IPS-18a (cell line): ENCODE results near the gene CARD19.

Source experiments
- H3K27ac ChIP-seq: one replicate; pipeline ENCODE4 v1.5.1; 2013; ENCODE audit warnings: low read length
- H3K27me3 ChIP-seq: one replicate; pipeline ENCODE4 v1.6.1; 2013; ENCODE audit warnings: mild to moderate bottlenecking, low read length; ENCODE audit not compliant: control insufficient read depth, insufficient read depth
- H3K36me3 ChIP-seq: one replicate; pipeline ENCODE4 v1.6.1; 2013; ENCODE audit warnings: low read depth, low read length; ENCODE audit not compliant: control insufficient read depth
- H3K4me1 ChIP-seq: one replicate; pipeline ENCODE4 v1.6.1; 2013; ENCODE audit warnings: low read depth, low read length; ENCODE audit not compliant: control insufficient read depth
- H3K4me3 ChIP-seq: one replicate; pipeline ENCODE4 v1.5.1; 2013; ENCODE audit warnings: low read length
- H3K9ac ChIP-seq: one replicate; pipeline ENCODE4 v1.6.1; 2013; ENCODE audit warnings: mild to moderate bottlenecking, low read length, moderate library complexity
- H3K9me3 ChIP-seq: one replicate; pipeline ENCODE4 v1.6.1; 2013; ENCODE audit warnings: low read depth, low read length; ENCODE audit not compliant: control insufficient read depth

The CARD19 gene

GRCh38 chr9:93066978-93067603 is 28.9 kb upstream of the CARD19 start:
- Histone ChIP-seq H3K36me3 (no peaks in the 10 kb centered on the region), H3K4me1 (no peaks in the 10 kb centered on the region), H3K9ac (no peak overlapping the region), H3K9me3 (no peaks in the 10 kb centered on the region), H3K27ac (no peak overlapping the region), H3K27me3 (no peaks in the 10 kb centered on the region), H3K4me3 (no peak overlapping the region)

- Histone ChIP-seq H3K36me3 (no peaks in the 10 kb centered on the region), H3K9me3 (no peaks in the 10 kb centered on the region), H3K4me1 (no peaks in the 10 kb centered on the region), H3K27ac (no peak overlapping the region), H3K4me3 (no peak overlapping the region), H3K9ac (no peak overlapping the region), H3K27me3 (no peaks in the 10 kb centered on the region)
These were observed 27.1 kb upstream of the CARD19 start for GRCh38 chr9:93068956-93069355.

GRCh38 chr9:93071464-93071863 is 24.6 kb upstream of the CARD19 start:
- Histone ChIP-seq H3K27me3 (no peaks in the 10 kb centered on the region), H3K36me3 (no peaks in the 10 kb centered on the region), H3K9me3 (no peaks in the 10 kb centered on the region), H3K27ac (no peak overlapping the region), H3K4me1 (no peaks in the 10 kb centered on the region), H3K4me3 (no peak overlapping the region), H3K9ac (no peak overlapping the region)

GRCh38 chr9:93072383-93072795 is 23.6 kb upstream of the CARD19 start:
- H3K9me3 ChIP-seq, result no peaks in the 10 kb centered on the region
- H3K9ac ChIP-seq, result no peak overlapping the region
- no peak overlapping the region for H3K4me3 ChIP-seq
- H3K27ac ChIP-seq, result no peak overlapping the region
- no peaks in the 10 kb centered on the region for H3K36me3 ChIP-seq
- H3K4me1 ChIP-seq, result no peaks in the 10 kb centered on the region
- no peaks in the 10 kb centered on the region for H3K27me3 ChIP-seq

- Histone ChIP-seq H3K4me1 (no peaks in the 10 kb centered on the region), H3K27me3 (no peaks in the 10 kb centered on the region), H3K4me3 (no peak overlapping the region), H3K27ac (no peak overlapping the region), H3K9ac (no peak overlapping the region), H3K36me3 (no peaks in the 10 kb centered on the region), H3K9me3 (no peaks in the 10 kb centered on the region)
These were observed 19.8 kb upstream of the CARD19 start for GRCh38 chr9:93076101-93076791.

- Histone ChIP-seq H3K36me3 (no peaks in the 10 kb centered on the region), H3K4me1 (no peaks in the 10 kb centered on the region), H3K9me3 (no peaks in the 10 kb centered on the region), H3K27me3 (no peaks in the 10 kb centered on the region), H3K27ac (no peak overlapping the region), H3K4me3 (no peak overlapping the region), H3K9ac (no peak overlapping the region)
These were observed 19.3 kb upstream of the CARD19 start for GRCh38 chr9:93076792-93077128.

GRCh38 chr9:93077367-93077766 is 18.6 kb upstream of the CARD19 start:
- Histone ChIP-seq H3K27ac (no peak overlapping the region), H3K9ac (no peak overlapping the region), H3K36me3 (no peaks in the 10 kb centered on the region), H3K9me3 (no peaks in the 10 kb centered on the region), H3K4me1 (no peaks in the 10 kb centered on the region), H3K27me3 (no peaks in the 10 kb centered on the region), H3K4me3 (no peak overlapping the region)

GRCh38 chr9:93077811-93078210 is 18.2 kb upstream of the CARD19 start:
- H3K27me3 ChIP-seq, result no peaks in the 10 kb centered on the region
- no peak overlapping the region for H3K4me3 ChIP-seq
- H3K4me1 ChIP-seq, result no peaks in the 10 kb centered on the region
- no peak overlapping the region for H3K9ac ChIP-seq
- H3K36me3 ChIP-seq, result no peaks in the 10 kb centered on the region
- no peak overlapping the region for H3K27ac ChIP-seq
- H3K9me3 ChIP-seq, result no peaks in the 10 kb centered on the region

GRCh38 chr9:93079371-93079770 is 16.6 kb upstream of the CARD19 start:
- no peak overlapping the region for H3K9ac ChIP-seq
- H3K9me3 ChIP-seq, result no peaks in the 10 kb centered on the region
- no peak overlapping the region for H3K27ac ChIP-seq
- H3K4me3 ChIP-seq, result no peak overlapping the region
- H3K27me3 ChIP-seq, result no peaks in the 10 kb centered on the region
- H3K4me1 ChIP-seq, result no peaks in the 10 kb centered on the region
- H3K36me3 ChIP-seq, result no peaks in the 10 kb centered on the region

- no peak overlapping the region for H3K9ac ChIP-seq
- H3K27ac ChIP-seq, result no peak overlapping the region
- no peaks in the 10 kb centered on the region for H3K4me1 ChIP-seq
- H3K9me3 ChIP-seq, result peaks cover 1% of the 10 kb centered on the region
- no peaks in the 10 kb centered on the region for H3K36me3 ChIP-seq
- no peak overlapping the region for H3K4me3 ChIP-seq
- H3K27me3 ChIP-seq, result no peaks in the 10 kb centered on the region
These were observed 15.6 kb upstream of the CARD19 start for GRCh38 chr9:93080406-93080805.

GRCh38 chr9:93081081-93081529 is 14.9 kb upstream of the CARD19 start:
- no peaks in the 10 kb centered on the region for H3K36me3 ChIP-seq
- no peaks in the 10 kb centered on the region for H3K27me3 ChIP-seq
- H3K9me3 ChIP-seq, result peaks cover 4% of the 10 kb centered on the region
- no peak overlapping the region for H3K4me3 ChIP-seq
- no peak overlapping the region for H3K27ac ChIP-seq
- H3K9ac ChIP-seq, result no peak overlapping the region
- no peaks in the 10 kb centered on the region for H3K4me1 ChIP-seq

- Histone ChIP-seq H3K4me1 (no peaks in the 10 kb centered on the region), H3K36me3 (no peaks in the 10 kb centered on the region), H3K27me3 (no peaks in the 10 kb centered on the region)
These were observed 14.1 kb upstream of the CARD19 start for GRCh38 chr9:93081931-93082330.

More at GRCh38 chr9:93081931-93082330, 14.1 kb upstream of the CARD19 start:
- H3K27ac ChIP-seq, result no peak overlapping the region
- H3K4me3 ChIP-seq, result no peak overlapping the region
- H3K9ac ChIP-seq, result no peak overlapping the region
- peaks cover 4% of the 10 kb centered on the region for H3K9me3 ChIP-seq
